NCI-H345 treated with DMSO at 0.1 percent for 48 hours (cell line): ENCODE measurements around the gene BCCIP.

Experiments
- DNase-seq: peaks from one replicate; lab custom pipeline; 2025; ENCODE audit not compliant: unreplicated experiment; lab: John Stamatoyannopoulos, UW

The BCCIP gene

GRCh38 chr10:125797994-125798662, 25.2 kb upstream of the BCCIP start:
- no peak for DNase-seq

GRCh38 chr10:125799451-125800182, 23.7 kb upstream of the BCCIP start:
- DNase-seq = no peak

- DNase-seq = no peak
These were observed 21.8 kb upstream of the BCCIP start for GRCh38 chr10:125801574-125801973.

- DNase-seq = no peak
These were observed 21.2 kb upstream of the BCCIP start for GRCh38 chr10:125802131-125802530.

GRCh38 chr10:125802739-125803138, 20.6 kb upstream of the BCCIP start:
- no peak for DNase-seq

- DNase-seq = no peak
These were observed 15.3 kb upstream of the BCCIP start for GRCh38 chr10:125808047-125808446.

GRCh38 chr10:125811251-125811650, 12.1 kb upstream of the BCCIP start:
- DNase-seq = no peak

GRCh38 chr10:125812128-125812750, 11.1 kb upstream of the BCCIP start:
- DNase-seq = no peak

- no peak for DNase-seq
These were observed 7.6 kb upstream of the BCCIP start for GRCh38 chr10:125815764-125816163.

GRCh38 chr10:125816548-125816947, 6.8 kb upstream of the BCCIP start:
- DNase-seq = no peak

- no peak for DNase-seq
These were observed 5.9 kb upstream of the BCCIP start for GRCh38 chr10:125817337-125817946.

- no peak for DNase-seq
These were observed 2.6 kb upstream of the BCCIP start for GRCh38 chr10:125820701-125821100.

- no peak for DNase-seq
These were observed 411 bp downstream of the BCCIP start for GRCh38 chr10:125823663-125824251.

GRCh38 chr10:125824736-125825135, 1.4 kb downstream of the BCCIP start:
- DNase-seq = no peak

GRCh38 chr10:125827133-125827532, 3.8 kb downstream of the BCCIP start:
- DNase-seq = no peak

- DNase-seq = no peak
These were observed 5.0 kb downstream of the BCCIP start for GRCh38 chr10:125828311-125828710.

- DNase-seq = no peak
These were observed 13.4 kb downstream of the BCCIP start for GRCh38 chr10:125836746-125837145.

- no peak for DNase-seq
These were observed 15.6 kb downstream of the BCCIP start for GRCh38 chr10:125838802-125839575.

GRCh38 chr10:125840406-125840805, 17.1 kb downstream of the BCCIP start:
- no peak for DNase-seq

- no peak for DNase-seq
These were observed 17.6 kb downstream of the BCCIP start for GRCh38 chr10:125840955-125841354.
